ENCODE data around the gene RANBP17. TPM values are rescaled to one million over a fixed set of nuclear protein-coding genes. Genes with fewer than 3 reads are reported as not detected.

Gene RANBP17
- total and polyA plus RNA-seq, 2 experiments from 2014 or later, result 43.8 to 53.1 TPM

DNA sequence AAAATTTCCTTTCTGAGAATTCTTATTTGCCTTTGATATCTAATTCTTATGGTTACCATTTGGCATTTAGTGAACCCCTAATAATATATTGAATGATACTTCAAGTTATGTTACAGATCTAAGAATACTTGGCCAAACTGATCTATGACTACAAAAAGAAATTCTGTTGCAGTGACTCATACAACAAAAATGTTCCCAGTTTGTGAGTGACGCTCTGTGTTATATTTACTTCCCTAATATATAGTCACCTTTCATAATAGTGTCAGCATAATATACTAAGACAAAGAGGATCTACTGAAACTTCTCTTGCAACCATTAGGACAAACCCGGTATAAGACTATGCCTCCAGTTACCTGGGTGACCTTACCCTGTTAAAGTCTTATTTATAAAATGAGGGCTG lies 230.4 kb downstream of the RANBP17 start:
- H3K27ac ChIP-seq (ENCODE audit: low read depth), result no peak overlapping the region
- no peaks in the 10 kb centered on the region for H3K9me2 ChIP-seq (ENCODE audit: insufficient read depth)
- H3K36me3 ChIP-seq (ENCODE audit: insufficient read depth), result no peaks in the 10 kb centered on the region
- peaks cover 18% of the 10 kb centered on the region for H3K4me1 ChIP-seq (ENCODE audit: insufficient read depth)
- H2AFZ ChIP-seq, result no peak overlapping the region
- H4K20me1 ChIP-seq (replicated peaks; ENCODE audit: insufficient read depth), result no peaks in the 10 kb centered on the region
- no peak overlapping the region for H3K4me2 ChIP-seq
- no peaks in the 10 kb centered on the region for H3F3A ChIP-seq (replicated peaks; ENCODE audit: low read depth)
- H3K4me3 Mint-ChIP-seq, result no peak overlapping the region
- H3K36me3 Mint-ChIP-seq (ENCODE audit: low read depth), result peaks cover 22% of the 10 kb centered on the region
- peaks cover 17% of the 10 kb centered on the region for H3K4me1 Mint-ChIP-seq
- DNase-seq (ENCODE audit: low spot score) (no peak), ATAC-seq (no peak)
- no peaks in the 10 kb centered on the region for H3K79me2 ChIP-seq (replicated peaks; ENCODE audit: insufficient read depth)
- H3K4me3 ChIP-seq, result no peak overlapping the region
- H3K27me3 ChIP-seq (ENCODE audit: insufficient read depth), result no peaks in the 10 kb centered on the region
- H3K27ac Mint-ChIP-seq, result no peak overlapping the region
- H3K27me3 Mint-ChIP-seq (ENCODE audit: insufficient read depth, low read depth, poor library complexity), result no peaks in the 10 kb centered on the region
- TF ChIP-seq EZH2phosphoT487 (IDR thresholded peaks at IDR 0.05; ENCODE audit: unreplicated experiment) (no peak), STAT1 (IDR thresholded peaks at IDR 0.05; ENCODE audit: unreplicated experiment) (no peak), CREB1 (CRISPR knock-in tag; IDR thresholded peaks at IDR 0.05; ENCODE audit: low read depth) (no peak), POLR2AphosphoS5 (IDR thresholded peaks at IDR 0.05; ENCODE audit: low read depth) (no peak), EZH2 (IDR thresholded peaks at IDR 0.05; ENCODE audit: low read depth, unreplicated experiment) (no peak), ZNF114 (CRISPR knock-in tag; IDR thresholded peaks at IDR 0.05) (no peak), JUNB (IDR thresholded peaks at IDR 0.05; ENCODE audit: unreplicated experiment) (no peak), NANOG (IDR thresholded peaks at IDR 0.05; ENCODE audit: borderline replicate concordance) (no peak), ZNF331 (CRISPR knock-in tag; IDR thresholded peaks at IDR 0.05; ENCODE audit: low read depth) (no peak)
- TF ChIP-seq, protein P1, sequence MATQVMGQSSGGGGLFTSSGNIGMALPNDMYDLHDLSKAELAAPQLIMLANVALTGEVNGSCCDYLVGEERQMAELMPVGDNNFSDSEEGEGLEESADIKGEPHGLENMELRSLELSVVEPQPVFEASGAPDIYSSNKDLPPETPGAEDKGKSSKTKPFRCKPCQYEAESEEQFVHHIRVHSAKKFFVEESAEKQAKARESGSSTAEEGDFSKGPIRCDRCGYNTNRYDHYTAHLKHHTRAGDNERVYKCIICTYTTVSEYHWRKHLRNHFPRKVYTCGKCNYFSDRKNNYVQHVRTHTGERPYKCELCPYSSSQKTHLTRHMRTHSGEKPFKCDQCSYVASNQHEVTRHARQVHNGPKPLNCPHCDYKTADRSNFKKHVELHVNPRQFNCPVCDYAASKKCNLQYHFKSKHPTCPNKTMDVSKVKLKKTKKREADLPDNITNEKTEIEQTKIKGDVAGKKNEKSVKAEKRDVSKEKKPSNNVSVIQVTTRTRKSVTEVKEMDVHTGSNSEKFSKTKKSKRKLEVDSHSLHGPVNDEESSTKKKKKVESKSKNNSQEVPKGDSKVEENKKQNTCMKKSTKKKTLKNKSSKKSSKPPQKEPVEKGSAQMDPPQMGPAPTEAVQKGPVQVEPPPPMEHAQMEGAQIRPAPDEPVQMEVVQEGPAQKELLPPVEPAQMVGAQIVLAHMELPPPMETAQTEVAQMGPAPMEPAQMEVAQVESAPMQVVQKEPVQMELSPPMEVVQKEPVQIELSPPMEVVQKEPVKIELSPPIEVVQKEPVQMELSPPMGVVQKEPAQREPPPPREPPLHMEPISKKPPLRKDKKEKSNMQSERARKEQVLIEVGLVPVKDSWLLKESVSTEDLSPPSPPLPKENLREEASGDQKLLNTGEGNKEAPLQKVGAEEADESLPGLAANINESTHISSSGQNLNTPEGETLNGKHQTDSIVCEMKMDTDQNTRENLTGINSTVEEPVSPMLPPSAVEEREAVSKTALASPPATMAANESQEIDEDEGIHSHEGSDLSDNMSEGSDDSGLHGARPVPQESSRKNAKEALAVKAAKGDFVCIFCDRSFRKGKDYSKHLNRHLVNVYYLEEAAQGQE (IDR thresholded peaks at IDR 0.05; ENCODE audit: unreplicated experiment), result no peak
- TF ChIP-seq, protein P2, sequence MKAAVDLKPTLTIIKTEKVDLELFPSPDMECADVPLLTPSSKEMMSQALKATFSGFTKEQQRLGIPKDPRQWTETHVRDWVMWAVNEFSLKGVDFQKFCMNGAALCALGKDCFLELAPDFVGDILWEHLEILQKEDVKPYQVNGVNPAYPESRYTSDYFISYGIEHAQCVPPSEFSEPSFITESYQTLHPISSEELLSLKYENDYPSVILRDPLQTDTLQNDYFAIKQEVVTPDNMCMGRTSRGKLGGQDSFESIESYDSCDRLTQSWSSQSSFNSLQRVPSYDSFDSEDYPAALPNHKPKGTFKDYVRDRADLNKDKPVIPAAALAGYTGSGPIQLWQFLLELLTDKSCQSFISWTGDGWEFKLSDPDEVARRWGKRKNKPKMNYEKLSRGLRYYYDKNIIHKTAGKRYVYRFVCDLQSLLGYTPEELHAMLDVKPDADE (IDR thresholded peaks at IDR 0.05), result no peak
- TF ChIP-seq, protein P3, sequence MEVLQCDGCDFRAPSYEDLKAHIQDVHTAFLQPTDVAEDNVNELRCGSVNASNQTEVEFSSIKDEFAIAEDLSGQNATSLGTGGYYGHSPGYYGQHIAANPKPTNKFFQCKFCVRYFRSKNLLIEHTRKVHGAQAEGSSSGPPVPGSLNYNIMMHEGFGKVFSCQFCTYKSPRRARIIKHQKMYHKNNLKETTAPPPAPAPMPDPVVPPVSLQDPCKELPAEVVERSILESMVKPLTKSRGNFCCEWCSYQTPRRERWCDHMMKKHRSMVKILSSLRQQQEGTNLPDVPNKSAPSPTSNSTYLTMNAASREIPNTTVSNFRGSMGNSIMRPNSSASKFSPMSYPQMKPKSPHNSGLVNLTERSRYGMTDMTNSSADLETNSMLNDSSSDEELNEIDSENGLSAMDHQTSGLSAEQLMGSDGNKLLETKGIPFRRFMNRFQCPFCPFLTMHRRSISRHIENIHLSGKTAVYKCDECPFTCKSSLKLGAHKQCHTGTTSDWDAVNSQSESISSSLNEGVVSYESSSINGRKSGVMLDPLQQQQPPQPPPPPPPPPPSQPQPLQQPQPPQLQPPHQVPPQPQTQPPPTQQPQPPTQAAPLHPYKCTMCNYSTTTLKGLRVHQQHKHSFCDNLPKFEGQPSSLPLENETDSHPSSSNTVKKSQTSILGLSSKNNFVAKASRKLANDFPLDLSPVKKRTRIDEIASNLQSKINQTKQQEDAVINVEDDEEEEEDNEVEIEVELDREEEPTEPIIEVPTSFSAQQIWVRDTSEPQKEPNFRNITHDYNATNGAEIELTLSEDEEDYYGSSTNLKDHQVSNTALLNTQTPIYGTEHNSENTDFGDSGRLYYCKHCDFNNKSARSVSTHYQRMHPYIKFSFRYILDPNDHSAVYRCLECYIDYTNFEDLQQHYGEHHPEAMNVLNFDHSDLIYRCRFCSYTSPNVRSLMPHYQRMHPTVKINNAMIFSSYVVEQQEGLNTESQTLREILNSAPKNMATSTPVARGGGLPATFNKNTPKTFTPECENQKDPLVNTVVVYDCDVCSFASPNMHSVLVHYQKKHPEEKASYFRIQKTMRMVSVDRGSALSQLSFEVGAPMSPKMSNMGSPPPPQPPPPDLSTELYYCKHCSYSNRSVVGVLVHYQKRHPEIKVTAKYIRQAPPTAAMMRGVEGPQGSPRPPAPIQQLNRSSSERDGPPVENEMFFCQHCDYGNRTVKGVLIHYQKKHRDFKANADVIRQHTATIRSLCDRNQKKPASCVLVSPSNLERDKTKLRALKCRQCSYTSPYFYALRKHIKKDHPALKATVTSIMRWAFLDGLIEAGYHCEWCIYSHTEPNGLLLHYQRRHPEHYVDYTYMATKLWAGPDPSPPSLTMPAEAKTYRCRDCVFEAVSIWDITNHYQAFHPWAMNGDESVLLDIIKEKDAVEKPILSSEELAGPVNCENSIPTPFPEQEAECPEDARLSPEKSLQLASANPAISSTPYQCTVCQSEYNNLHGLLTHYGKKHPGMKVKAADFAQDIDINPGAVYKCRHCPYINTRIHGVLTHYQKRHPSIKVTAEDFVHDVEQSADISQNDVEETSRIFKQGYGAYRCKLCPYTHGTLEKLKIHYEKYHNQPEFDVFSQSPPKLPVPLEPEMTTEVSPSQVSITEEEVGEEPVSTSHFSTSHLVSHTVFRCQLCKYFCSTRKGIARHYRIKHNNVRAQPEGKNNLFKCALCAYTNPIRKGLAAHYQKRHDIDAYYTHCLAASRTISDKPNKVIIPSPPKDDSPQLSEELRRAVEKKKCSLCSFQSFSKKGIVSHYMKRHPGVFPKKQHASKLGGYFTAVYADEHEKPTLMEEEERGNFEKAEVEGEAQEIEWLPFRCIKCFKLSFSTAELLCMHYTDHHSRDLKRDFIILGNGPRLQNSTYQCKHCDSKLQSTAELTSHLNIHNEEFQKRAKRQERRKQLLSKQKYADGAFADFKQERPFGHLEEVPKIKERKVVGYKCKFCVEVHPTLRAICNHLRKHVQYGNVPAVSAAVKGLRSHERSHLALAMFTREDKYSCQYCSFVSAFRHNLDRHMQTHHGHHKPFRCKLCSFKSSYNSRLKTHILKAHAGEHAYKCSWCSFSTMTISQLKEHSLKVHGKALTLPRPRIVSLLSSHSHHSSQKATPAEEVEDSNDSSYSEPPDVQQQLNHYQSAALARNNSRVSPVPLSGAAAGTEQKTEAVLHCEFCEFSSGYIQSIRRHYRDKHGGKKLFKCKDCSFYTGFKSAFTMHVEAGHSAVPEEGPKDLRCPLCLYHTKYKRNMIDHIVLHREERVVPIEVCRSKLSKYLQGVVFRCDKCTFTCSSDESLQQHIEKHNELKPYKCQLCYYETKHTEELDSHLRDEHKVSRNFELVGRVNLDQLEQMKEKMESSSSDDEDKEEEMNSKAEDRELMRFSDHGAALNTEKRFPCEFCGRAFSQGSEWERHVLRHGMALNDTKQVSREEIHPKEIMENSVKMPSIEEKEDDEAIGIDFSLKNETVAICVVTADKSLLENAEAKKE (CRISPR knock-in tag; IDR thresholded peaks at IDR 0.05), result no peak
- TF ChIP-seq, protein P4, sequence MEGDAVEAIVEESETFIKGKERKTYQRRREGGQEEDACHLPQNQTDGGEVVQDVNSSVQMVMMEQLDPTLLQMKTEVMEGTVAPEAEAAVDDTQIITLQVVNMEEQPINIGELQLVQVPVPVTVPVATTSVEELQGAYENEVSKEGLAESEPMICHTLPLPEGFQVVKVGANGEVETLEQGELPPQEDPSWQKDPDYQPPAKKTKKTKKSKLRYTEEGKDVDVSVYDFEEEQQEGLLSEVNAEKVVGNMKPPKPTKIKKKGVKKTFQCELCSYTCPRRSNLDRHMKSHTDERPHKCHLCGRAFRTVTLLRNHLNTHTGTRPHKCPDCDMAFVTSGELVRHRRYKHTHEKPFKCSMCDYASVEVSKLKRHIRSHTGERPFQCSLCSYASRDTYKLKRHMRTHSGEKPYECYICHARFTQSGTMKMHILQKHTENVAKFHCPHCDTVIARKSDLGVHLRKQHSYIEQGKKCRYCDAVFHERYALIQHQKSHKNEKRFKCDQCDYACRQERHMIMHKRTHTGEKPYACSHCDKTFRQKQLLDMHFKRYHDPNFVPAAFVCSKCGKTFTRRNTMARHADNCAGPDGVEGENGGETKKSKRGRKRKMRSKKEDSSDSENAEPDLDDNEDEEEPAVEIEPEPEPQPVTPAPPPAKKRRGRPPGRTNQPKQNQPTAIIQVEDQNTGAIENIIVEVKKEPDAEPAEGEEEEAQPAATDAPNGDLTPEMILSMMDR (conservative IDR thresholded peaks at IDR 0.05; ENCODE audit: low read depth in 2 of 2), result no peak
- peaks cover 9% of the 10 kb centered on the region for H3K9me3 Mint-ChIP-seq

Data from GM23338 (cell line).